ENCODE results near the gene SAMD3.

Gene SAMD3

DNA sequence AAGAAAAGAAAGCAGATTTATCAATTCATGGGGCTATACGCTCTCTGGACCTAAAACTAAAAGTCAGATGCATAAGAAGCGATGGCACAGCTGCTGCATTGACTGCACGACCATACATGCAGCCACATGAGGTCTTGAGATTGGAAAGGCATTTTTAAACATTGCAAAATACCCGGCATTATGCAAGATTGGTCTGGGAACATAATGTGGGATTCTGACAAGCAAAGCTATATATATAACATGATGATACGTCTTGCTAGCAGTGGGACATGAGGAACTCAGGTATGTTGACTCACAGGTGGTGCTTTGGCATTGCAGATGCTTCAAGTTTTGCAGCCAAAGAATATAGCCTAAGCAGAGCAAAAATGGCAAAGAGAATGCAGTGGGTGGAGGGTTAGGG is 55.1 kb downstream of the SAMD3 start:
- Histone ChIP-seq H3K9me3 (ENCODE audit: severe bottlenecking) (peaks cover 4% of the 10 kb centered on the region), H3K27ac (no peak overlapping the region), H3K36me3 (no peaks in the 10 kb centered on the region), H3K27me3 (ENCODE audit: insufficient read depth, low read depth, severe bottlenecking) (no peaks in the 10 kb centered on the region), H3K4me3 (ENCODE audit: low read depth, low read length) (no peak overlapping the region)
- TF ChIP-seq, protein P1, sequence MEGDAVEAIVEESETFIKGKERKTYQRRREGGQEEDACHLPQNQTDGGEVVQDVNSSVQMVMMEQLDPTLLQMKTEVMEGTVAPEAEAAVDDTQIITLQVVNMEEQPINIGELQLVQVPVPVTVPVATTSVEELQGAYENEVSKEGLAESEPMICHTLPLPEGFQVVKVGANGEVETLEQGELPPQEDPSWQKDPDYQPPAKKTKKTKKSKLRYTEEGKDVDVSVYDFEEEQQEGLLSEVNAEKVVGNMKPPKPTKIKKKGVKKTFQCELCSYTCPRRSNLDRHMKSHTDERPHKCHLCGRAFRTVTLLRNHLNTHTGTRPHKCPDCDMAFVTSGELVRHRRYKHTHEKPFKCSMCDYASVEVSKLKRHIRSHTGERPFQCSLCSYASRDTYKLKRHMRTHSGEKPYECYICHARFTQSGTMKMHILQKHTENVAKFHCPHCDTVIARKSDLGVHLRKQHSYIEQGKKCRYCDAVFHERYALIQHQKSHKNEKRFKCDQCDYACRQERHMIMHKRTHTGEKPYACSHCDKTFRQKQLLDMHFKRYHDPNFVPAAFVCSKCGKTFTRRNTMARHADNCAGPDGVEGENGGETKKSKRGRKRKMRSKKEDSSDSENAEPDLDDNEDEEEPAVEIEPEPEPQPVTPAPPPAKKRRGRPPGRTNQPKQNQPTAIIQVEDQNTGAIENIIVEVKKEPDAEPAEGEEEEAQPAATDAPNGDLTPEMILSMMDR (IDR thresholded peaks at IDR 0.05; ENCODE audit: low read depth, low read length), result no peak
- no peak for DNase-seq

DNA sequence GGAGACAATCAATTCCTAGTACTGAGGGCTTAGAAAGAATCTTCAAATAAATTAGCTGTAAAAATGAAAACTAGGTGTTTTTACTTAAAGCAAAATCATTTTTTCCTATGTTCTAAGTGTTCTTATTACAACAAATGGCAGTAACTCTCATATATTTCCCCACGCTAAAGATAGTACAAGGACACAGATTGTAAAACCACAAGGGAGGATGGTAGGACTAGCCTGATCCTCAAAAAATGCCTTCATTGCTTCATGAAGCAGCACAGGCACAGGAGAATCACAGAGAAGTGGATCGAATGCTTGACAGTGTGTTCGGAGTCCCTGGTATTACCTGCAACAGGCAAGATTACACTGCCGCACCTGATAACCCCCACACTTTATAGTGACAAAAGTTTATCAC is 58.5 kb downstream of the SAMD3 start:
- H3K9me3 ChIP-seq (ENCODE audit: severe bottlenecking), result no peaks in the 10 kb centered on the region
- H3K27me3 ChIP-seq (ENCODE audit: insufficient read depth, low read depth, severe bottlenecking), result no peaks in the 10 kb centered on the region
- no peaks in the 10 kb centered on the region for H3K36me3 ChIP-seq
- DNase-seq, result no peak
- no peak overlapping the region for H3K27ac ChIP-seq
- no peak overlapping the region for H3K4me3 ChIP-seq (ENCODE audit: low read depth, low read length)
- TF ChIP-seq, protein P1 (IDR thresholded peaks at IDR 0.05; ENCODE audit: low read depth, low read length), result no peak

DNA sequence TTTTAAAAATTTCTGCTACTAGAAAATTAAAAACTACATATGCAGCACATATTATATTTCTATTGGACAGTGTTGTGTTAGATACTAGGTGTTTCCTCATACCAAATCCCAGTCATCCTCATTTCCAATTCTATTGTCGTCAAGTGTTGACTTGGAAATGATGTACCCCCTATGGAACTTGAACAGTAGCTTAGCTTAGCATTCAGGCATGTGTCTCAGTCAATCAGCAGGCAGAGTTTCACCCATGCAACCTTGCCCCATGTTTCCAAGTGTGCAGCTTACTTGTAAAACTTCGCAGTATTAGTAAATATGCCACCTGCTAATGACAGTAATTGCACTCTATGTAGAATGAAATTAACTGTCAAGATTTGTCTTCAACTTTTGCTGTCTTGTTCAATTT is 59.5 kb downstream of the SAMD3 start:
- Histone ChIP-seq H3K36me3 (no peaks in the 10 kb centered on the region), H3K27ac (no peak overlapping the region), H3K4me3 (ENCODE audit: low read depth, low read length) (no peak overlapping the region), H3K27me3 (ENCODE audit: insufficient read depth, low read depth, severe bottlenecking) (no peaks in the 10 kb centered on the region), H3K9me3 (ENCODE audit: severe bottlenecking) (no peaks in the 10 kb centered on the region)
- DNase-seq, result no peak
- TF ChIP-seq, protein P1 (IDR thresholded peaks at IDR 0.05; ENCODE audit: low read depth, low read length), result no peak

DNA sequence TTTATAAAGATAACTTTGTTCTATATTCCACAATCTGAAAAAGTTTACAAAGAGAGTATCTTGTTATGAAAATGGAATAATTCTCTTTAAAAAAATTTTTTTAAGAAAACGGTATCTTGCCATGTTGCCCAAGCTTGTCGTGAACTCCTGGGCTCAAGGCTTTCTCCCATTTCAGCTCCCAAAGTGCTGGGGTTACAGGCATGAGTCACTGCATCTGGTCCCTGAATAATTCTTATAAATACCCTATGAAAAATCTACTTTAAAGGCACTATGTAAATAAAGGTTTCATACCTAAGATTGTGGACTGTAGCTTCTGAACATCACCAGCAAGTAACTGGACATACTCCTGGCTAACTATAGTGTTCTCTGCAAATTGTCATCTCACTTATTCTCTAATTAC is 60.3 kb downstream of the SAMD3 start:
- H3K36me3 ChIP-seq, result no peaks in the 10 kb centered on the region
- no peak overlapping the region for H3K4me3 ChIP-seq (ENCODE audit: low read depth, low read length)
- TF ChIP-seq, protein P1 (IDR thresholded peaks at IDR 0.05; ENCODE audit: low read depth, low read length), result no peak
- DNase-seq, result no peak
- H3K27me3 ChIP-seq (ENCODE audit: insufficient read depth, low read depth, severe bottlenecking), result no peaks in the 10 kb centered on the region
- no peaks in the 10 kb centered on the region for H3K9me3 ChIP-seq (ENCODE audit: severe bottlenecking)
- H3K27ac ChIP-seq, result no peak overlapping the region

DNA sequence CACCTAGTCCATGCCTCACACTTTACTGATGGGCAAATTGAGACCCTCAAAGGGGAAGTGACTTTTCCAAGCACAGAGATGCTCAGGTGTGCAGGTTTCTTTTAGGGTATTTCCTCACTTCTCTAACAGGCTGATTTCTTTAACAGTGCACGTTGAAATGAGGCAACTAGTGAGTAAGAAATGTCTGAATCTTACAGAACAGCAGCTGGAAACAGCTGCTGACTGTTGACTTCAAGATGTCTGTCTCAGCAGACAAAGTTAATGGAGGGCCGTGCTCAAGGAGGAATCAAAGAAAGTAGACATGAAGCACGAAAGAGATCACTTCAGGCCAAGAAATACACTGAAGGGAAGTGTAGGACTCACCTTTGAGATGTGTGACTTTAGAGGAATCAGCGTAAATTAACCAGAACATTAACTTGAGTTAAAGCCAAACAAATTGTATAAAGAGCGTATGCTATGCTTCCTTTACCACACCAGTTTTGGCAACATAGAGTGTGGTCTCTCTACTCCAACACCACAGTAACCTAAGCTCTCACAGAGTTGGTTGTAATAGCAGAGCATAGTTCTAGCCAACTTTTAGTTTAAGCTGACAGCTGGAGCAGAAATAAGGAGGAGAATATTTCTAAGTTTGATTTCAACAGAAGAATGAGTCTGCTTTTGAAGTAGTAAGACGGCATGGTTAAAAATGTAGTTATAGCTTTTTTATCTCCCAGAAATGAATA is 60.9 kb downstream of the SAMD3 start:
- no peaks in the 10 kb centered on the region for H3K27me3 ChIP-seq (ENCODE audit: insufficient read depth, low read depth, severe bottlenecking)
- no peak for DNase-seq
- no peaks in the 10 kb centered on the region for H3K36me3 ChIP-seq
- H3K9me3 ChIP-seq (ENCODE audit: severe bottlenecking), result no peaks in the 10 kb centered on the region
- TF ChIP-seq, protein P1 (IDR thresholded peaks at IDR 0.05; ENCODE audit: low read depth, low read length), result no peak
- H3K4me3 ChIP-seq (ENCODE audit: low read depth, low read length), result no peak overlapping the region
- H3K27ac ChIP-seq, result no peak overlapping the region

DNA sequence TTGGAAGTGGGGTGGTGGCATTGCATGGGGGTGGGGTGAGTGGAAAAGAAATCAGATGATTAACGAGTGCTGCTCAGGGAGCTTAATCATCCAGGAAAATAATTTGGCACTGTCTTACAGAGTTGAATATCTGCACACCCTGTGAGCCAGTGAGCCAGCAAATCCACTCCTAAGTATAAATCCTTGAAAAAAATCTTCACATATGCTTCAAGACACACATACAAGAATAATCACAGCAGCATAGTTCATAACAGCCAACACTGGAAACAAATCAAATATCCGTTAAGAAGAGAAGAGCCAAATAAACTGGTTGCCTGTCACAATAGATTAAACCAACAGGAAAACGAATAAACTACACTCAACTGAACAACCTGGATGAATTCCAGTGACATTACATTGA is 62.8 kb downstream of the SAMD3 start:
- Histone ChIP-seq H3K4me3 (ENCODE audit: low read depth, low read length) (no peak overlapping the region; the same call in 1 of the 2 replicates), H3K9me3 (ENCODE audit: severe bottlenecking) (no peaks in the 10 kb centered on the region), H3K27me3 (ENCODE audit: insufficient read depth, low read depth, severe bottlenecking) (no peaks in the 10 kb centered on the region), H3K36me3 (no peaks in the 10 kb centered on the region), H3K27ac (peak overlapping the region; percentile 31)
- TF ChIP-seq, protein P1 (IDR thresholded peaks at IDR 0.05; ENCODE audit: low read depth, low read length), result no peak
- DNase-seq, result peak; percentile 33

Measured in WERI-Rb-1 (cell line).